MG63 (cell line): Measurements from ENCODE around the gene ZFR2. TPM values are rescaled to one million over a fixed set of nuclear protein-coding genes. Genes with fewer than 3 reads are reported as not detected.
"Not testable (repeated sequence)": the region's sequence is repeated elsewhere in the genome, so short reads cannot be mapped to it uniquely, and the experiment has no call there.

ENCODE experiments used
- DNase-seq: peaks from one replicate; pipeline ENCODE4 v3.0.0-alpha.2; 2020
- H3K27me3 ChIP-seq: fragments of 250-450 bp; sonication (Bioruptor Pico); 2 replicates; pipeline ENCODE4 v1.5.1; 2020; ENCODE audit warnings: mild to moderate bottlenecking, moderate library complexity
- H3K36me3 ChIP-seq: fragments of 250-450 bp; sonication (Bioruptor Pico); 2 replicates; pipeline ENCODE4 v1.5.1; 2020; ENCODE audit warnings: mild to moderate bottlenecking, moderate library complexity
- H3K4me3 ChIP-seq: fragments of 250-450 bp; sonication (Bioruptor Pico); 2 replicates; pipeline ENCODE4 v1.5.1; 2020; ENCODE audit warnings: mild to moderate bottlenecking, moderate library complexity
- H3K9me3 ChIP-seq: fragments of 250-450 bp; sonication (Bioruptor Pico); 2 replicates; pipeline ENCODE4 v1.5.1; 2020; ENCODE audit warnings: mild to moderate bottlenecking, moderate library complexity
- total RNA-seq: library from RNA; depleted of rRNA; stranded (reverse); fragments of >200 nt; shearing (Covaris generic); gene quantifications from 2 replicates; pipeline ENCODE4 v1.2.3, GENCODE V29; 2014; ENCODE audit warnings: low replicate concordance

Gene ZFR2
- total RNA-seq, 1 experiment from 2014 or later, result not detected

GRCh38 chr19:3775831-3776230, 93.0 kb downstream of the ZFR2 start:
- Histone ChIP-seq H3K36me3 (no peaks in the 10 kb centered on the region), H3K27me3 (no peaks in the 10 kb centered on the region), H3K9me3 (no peaks in the 10 kb centered on the region), H3K4me3 (no peak overlapping the region)
- no peak for DNase-seq

- no peak for DNase-seq
- Histone ChIP-seq H3K4me3 (no peak overlapping the region), H3K36me3 (no peaks in the 10 kb centered on the region), H3K27me3 (no peaks in the 10 kb centered on the region), H3K9me3 (no peaks in the 10 kb centered on the region)
Measured at GRCh38 chr19:3775374-3775711, 93.5 kb downstream of the ZFR2 start.

GRCh38 chr19:3774621-3775373, 94.0 kb downstream of the ZFR2 start:
- H3K4me3 ChIP-seq, result no peak overlapping the region
- DNase-seq, result no peak
- H3K9me3 ChIP-seq, result no peaks in the 10 kb centered on the region

GRCh38 chr19:3773814-3774515, 94.9 kb downstream of the ZFR2 start:
- Histone ChIP-seq H3K4me3 (no peak overlapping the region), H3K9me3 (no peaks in the 10 kb centered on the region), H3K27me3 (no peaks in the 10 kb centered on the region), H3K36me3 (no peaks in the 10 kb centered on the region)
- no peak for DNase-seq

More at GRCh38 chr19:3774621-3775373, 94.0 kb downstream of the ZFR2 start:
- no peaks in the 10 kb centered on the region for H3K36me3 ChIP-seq
- no peaks in the 10 kb centered on the region for H3K27me3 ChIP-seq

- Histone ChIP-seq H3K4me3 (no peak within 1 kb of the TSS), H3K36me3 (no peaks in the 10 kb centered on the region), H3K9me3 (no peaks in the 10 kb centered on the region), H3K27me3 (no peaks in the 10 kb centered on the region)
- DNase-seq, result no peak
Measured at GRCh38 chr19:3771906-3772455, 96.9 kb downstream of the ZFR2 start, which contains the start of gene RAX2. Gene RAX2, minus strand, starts transcription at chr19:3772228. Its CDS starts 486 bp downstream, at chr19:3771742.

- H3K9me3 ChIP-seq, result no peaks in the 10 kb centered on the region
- no peak for DNase-seq
Measured at GRCh38 chr19:3771000-3771905, 97.6 kb downstream of the ZFR2 start.

GRCh38 chr19:3770136-3770999, 98.5 kb downstream of the ZFR2 start:
- no peak for DNase-seq
- H3K9me3 ChIP-seq, result no peaks in the 10 kb centered on the region
- H3K36me3 ChIP-seq, result no peaks in the 10 kb centered on the region
- no peaks in the 10 kb centered on the region for H3K27me3 ChIP-seq
- H3K4me3 ChIP-seq, result no peak overlapping the region

More at GRCh38 chr19:3771000-3771905, 97.6 kb downstream of the ZFR2 start:
- no peak overlapping the region for H3K4me3 ChIP-seq
- no peaks in the 10 kb centered on the region for H3K27me3 ChIP-seq
- H3K36me3 ChIP-seq, result no peaks in the 10 kb centered on the region

GRCh38 chr19:3769494-3769893, 99.3 kb downstream of the ZFR2 start:
- Histone ChIP-seq H3K9me3 (no peaks in the 10 kb centered on the region), H3K36me3 (no peaks in the 10 kb centered on the region), H3K4me3 (no peak overlapping the region), H3K27me3 (no peaks in the 10 kb centered on the region)
- no peak for DNase-seq

- Histone ChIP-seq H3K9me3 (no peaks in the 10 kb centered on the region), H3K4me3 (no peak overlapping the region), H3K36me3 (no peaks in the 10 kb centered on the region), H3K27me3 (no peaks in the 10 kb centered on the region)
- DNase-seq, result no peak
Measured at GRCh38 chr19:3768748-3769099, 100.1 kb downstream of the ZFR2 start.

- DNase-seq, result no peak
- H3K36me3 ChIP-seq, result no peaks in the 10 kb centered on the region
- no peaks in the 10 kb centered on the region for H3K9me3 ChIP-seq
- no peaks in the 10 kb centered on the region for H3K27me3 ChIP-seq
- H3K4me3 ChIP-seq, result no peak overlapping the region
Measured at GRCh38 chr19:3768015-3768747, 100.7 kb downstream of the ZFR2 start.

- Histone ChIP-seq H3K4me3 (no peak overlapping the region), H3K27me3 (no peaks in the 10 kb centered on the region), H3K36me3 (no peaks in the 10 kb centered on the region), H3K9me3 (no peaks in the 10 kb centered on the region)
- DNase-seq, result no peak
Measured at GRCh38 chr19:3767050-3767449, 101.8 kb downstream of the ZFR2 start.

GRCh38 chr19:3766520-3766919, 102.3 kb downstream of the ZFR2 start:
- Histone ChIP-seq H3K36me3 (no peaks in the 10 kb centered on the region), H3K9me3 (no peaks in the 10 kb centered on the region), H3K27me3 (no peaks in the 10 kb centered on the region), H3K4me3 (no peak overlapping the region)
- no peak for DNase-seq

- H3K9me3 ChIP-seq, DNase-seq, H3K4me3 ChIP-seq, H3K36me3 ChIP-seq, H3K27me3 ChIP-seq: not testable (repeated sequence)
Measured at GRCh38 chr19:3765757-3766156, 103.1 kb downstream of the ZFR2 start.

- Histone ChIP-seq H3K9me3 (no peaks in the 10 kb centered on the region), H3K27me3 (no peaks in the 10 kb centered on the region), H3K36me3 (no peaks in the 10 kb centered on the region), H3K4me3 (no peak overlapping the region)
- no peak for DNase-seq
Measured at GRCh38 chr19:3765121-3765520, 103.7 kb downstream of the ZFR2 start.
